Left lobe of liver (tissue), 2 donors: ENCODE measurements around the gene SGMS1. TPM values are rescaled to one million over a fixed set of nuclear protein-coding genes. Genes with fewer than 3 reads are reported as not detected.
"Not testable (repeated sequence)": the region's sequence is repeated elsewhere in the genome, so short reads cannot be mapped to it uniquely, and the experiment has no call there.

Source experiments
- ATAC-seq: fragments of 200-7000 bp; cut with Tn5 transposase; one replicate; pipeline ENCODE4 v1.9.1; 2020; ENCODE audit warnings: mild to moderate bottlenecking, moderate library complexity
- DNase-seq: peaks from one replicate; pipeline ENCODE4 v3.0.0-alpha.2; 2020; ENCODE audit warnings: low spot score
- total RNA-seq: library from RNA; stranded (reverse); gene quantifications from one replicate; pipeline ENCODE4 v1.2.1, GENCODE V29; 2021
- donor health status: DM: no; HTN: no; CAD: no; lungs with moderate emphysema.
- donor health status: DM: no; HTN: yes; CAD: no.

The SGMS1 gene
- total RNA-seq, 1 donor from 2014 or later: 17.4 TPM

DNA sequence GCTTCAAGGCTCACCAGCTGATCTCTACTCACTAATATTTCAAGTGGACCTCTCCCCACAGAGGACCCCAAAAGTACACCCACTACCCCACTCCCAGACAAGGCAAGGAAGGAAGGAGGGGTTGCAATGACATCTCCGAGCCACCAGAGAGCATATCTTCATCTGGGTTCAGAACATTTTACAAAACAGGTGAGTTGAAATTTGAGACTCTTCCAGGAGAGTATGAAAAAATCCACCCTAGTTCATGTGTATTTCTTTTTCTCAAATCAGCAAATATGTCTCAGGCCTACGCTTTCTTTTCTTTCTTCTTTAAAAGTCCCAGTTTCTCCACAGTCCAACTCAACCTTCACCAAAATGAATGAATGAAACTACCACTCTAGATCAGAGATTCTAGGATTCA, 61.9 kb downstream of the SGMS1 start:
- no peak for DNase-seq

DNA sequence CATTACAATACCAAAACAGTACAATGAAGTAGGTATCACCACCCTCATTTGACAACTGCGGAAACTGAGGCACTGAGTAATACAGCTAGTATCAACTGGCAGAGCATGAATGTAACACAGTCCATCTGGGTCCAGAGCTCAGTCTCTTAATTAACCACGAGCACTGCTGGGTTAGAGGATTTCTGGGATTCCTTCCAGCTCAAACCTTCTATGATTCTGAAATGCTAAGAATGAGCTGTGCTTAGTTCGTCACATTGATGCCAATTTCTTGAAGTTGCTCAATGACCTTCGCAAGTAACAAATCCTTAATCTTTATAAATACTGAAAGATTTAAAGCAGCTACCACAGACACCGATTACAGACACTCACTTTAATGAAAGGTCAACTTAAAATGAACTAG, 62.5 kb downstream of the SGMS1 start:
- peak; percentile 61 for ATAC-seq
- DNase-seq: no peak

More for the DNA sequence above, 61.9 kb downstream of the SGMS1 start:
- ATAC-seq: peak; percentile 59

DNA sequence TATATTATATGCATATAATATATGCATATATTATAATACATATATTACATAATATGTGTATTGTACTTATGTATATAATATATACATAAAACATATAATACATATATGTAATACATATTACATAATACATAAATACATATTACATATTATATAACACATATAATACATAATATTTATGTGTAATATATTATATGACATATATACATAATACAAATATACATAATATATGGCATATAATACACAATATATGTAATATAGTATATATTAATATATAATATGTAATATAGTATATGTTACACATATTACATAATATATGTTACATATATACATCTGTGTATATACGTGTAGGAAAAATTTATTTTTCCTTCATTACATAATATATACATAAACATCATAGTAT, 63.4 kb downstream of the SGMS1 start:
- no peak for ATAC-seq
- DNase-seq: no peak

GRCh38 chr10:50558371-50558770, 65.4 kb downstream of the SGMS1 start:
- ATAC-seq (no peak), DNase-seq (no peak)

DNA sequence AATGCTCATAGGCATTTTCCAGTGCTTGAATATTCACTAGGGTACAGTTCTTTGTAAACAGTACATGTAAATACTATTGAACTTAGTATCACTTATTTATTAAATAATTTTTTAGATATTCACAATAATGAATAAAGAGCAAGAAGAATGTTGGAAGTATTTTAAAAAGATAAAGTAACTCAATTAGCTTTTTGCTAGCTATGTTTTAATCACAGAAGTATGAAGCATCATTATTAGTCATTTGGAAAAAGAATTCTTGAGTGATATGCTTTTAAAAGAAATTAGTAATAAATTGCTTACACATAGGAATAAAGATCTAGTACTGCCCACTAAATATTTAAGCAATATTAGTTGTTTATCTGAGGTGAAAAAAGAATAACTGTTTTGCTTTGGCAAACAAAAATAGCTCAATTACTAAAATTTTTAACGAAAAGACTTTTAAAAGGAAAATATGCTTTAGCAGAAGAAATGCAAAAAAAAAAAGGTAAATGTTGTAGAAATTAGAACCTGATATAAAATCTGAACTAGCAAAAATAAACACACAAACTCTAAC, 66.5 kb downstream of the SGMS1 start:
- DNase-seq (no peak), ATAC-seq (no peak)

GRCh38 chr10:50556237-50557120, 67.3 kb downstream of the SGMS1 start:
- ATAC-seq: no peak
- DNase-seq: no peak

GRCh38 chr10:50554995-50555568, 68.7 kb downstream of the SGMS1 start:
- ATAC-seq: peak; percentile 38

DNA sequence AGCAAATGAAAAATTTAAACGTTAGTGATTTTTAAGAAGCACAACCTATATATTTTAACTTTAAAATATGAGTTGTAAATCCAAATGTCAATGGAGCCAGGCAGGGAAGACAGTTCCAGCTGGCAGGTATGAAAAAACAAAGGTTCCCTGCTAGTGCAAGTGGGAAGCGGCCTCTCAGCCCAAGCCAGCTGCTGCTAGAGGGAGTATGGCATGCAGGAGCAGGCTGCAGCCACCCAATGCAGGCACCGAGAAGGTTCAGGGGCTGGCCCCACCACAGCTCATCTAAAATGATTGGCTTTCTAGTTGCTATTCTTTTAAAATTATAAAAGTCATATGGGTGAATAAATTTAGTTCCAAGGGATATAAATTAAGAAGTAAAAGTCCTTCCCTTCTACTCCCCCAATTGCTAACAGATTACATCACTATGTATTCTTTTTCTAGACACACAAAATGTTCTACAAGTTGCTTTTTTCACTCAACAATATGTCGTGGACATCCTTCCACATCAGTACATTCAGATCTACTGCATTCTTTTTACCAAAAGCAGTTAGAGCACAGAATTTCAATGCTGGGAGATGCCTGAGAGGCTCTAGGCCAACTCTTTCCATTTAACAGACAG, 69.3 kb downstream of the SGMS1 start:
- no peak for DNase-seq

More at GRCh38 chr10:50554995-50555568, 68.7 kb downstream of the SGMS1 start:
- DNase-seq: no peak

DNA sequence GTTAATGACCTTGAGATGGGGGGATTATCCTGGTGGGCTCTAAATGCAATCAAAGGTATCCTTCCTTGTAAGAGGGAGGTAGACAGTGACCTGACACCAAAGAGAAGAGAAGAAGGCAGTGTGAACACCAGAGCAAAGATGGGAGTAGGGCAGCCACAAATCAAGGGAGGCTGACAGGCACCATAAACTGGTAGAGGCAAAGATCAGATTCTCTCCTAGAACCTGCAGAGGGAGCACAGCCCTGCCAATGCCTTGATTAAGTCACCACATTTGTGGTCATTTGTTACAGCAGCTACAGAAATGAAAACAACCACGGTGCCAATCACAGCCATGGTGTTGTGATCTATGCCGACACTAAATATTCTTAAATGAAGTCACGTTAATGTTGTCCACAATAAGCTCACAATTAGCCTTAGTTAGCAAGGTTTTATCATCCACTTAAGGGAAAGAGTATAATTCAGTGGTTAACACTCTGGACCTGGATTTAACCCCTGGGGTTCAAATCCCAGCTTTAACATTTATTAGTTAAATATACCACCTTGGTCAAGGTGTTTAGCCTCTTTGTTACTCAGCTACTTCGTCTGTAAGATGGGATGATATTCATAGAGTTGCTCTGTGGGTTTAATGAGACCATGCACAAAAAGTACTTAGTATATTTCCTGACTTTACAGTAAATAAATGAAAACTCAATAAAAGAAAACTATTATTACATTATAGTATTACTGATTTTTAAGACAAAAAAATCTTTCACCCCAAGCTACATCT, 70.8 kb downstream of the SGMS1 start:
- DNase-seq: no peak
- ATAC-seq: peak; percentile 36

More for the DNA sequence above, 69.3 kb downstream of the SGMS1 start:
- peak; percentile 12 for ATAC-seq

GRCh38 chr10:50552308-50552707, 71.4 kb downstream of the SGMS1 start:
- ATAC-seq: no peak
- DNase-seq: no peak

DNA sequence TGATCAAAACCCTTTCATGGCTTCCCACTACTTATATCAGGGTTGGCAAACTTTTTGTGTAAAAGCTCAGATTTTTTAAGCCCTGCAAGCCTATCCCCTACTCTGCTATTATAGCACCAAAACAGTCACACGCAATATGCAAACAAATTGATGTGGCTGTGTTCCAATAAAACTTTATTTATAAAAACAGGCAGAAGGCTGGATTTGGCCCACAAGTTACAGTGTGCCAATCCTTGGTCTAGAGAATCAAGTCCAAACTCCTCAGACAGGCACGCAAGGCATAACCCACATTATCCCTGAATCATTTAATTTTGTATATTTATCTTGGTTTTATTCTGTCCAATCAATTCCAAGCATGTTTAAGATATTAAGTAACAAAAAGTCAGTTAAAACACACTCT, 71.9 kb downstream of the SGMS1 start:
- ATAC-seq (no peak), DNase-seq (no peak)

DNA sequence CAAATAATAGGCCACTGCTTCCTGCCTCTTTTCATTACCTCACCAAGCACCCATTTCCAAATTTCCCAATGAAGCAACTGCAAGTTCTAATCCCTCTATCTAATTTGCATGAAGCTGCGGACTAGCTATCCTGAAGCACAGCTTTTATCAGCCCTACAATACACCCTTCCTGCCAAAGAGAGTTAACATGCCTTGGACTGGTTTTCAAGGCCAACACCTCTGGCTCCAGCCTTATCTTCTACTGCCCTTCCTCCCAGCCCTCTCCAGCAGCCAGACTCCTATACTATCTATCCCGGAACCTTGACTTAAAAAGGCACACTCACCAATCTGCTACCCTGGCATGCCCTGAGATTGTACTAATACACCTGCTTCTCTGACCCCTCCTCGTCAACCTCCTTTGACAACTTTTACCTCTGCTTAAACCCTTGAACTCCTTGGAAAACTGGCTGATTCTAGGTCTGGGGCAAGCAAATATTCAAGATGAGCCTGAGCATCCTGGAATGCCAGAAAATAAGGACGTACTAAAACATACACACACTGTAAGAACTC, 73.4 kb downstream of the SGMS1 start:
- DNase-seq: no peak
- peak; percentile 90 for ATAC-seq

GRCh38 chr10:50549186-50549585, 74.6 kb downstream of the SGMS1 start:
- not testable (repeated sequence) for ATAC-seq, DNase-seq

GRCh38 chr10:50548481-50548880, 75.3 kb downstream of the SGMS1 start:
- not testable (repeated sequence) for DNase-seq

GRCh38 chr10:50546287-50546686, 77.5 kb downstream of the SGMS1 start:
- not testable (repeated sequence) for ATAC-seq, DNase-seq

More at GRCh38 chr10:50548481-50548880, 75.3 kb downstream of the SGMS1 start:
- ATAC-seq: not testable (repeated sequence)

DNA sequence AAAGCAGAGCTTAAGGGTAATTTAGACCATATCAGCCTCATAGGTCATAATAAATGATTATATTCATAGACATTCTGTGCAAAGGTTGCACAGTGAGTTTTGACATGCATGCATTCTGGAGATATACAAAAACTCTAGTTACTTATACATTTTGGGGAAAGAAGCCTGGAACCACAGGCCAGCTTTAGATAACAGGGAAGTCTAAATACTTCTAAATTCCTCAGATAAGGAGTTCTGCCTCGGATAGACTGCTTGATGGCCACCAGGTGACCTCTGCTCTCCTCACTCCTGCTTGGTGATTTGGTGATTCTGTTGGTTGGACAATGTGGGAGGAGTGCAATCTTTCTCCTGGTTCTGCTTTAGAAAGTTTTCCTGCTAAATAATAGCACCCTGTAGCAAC, 77.9 kb downstream of the SGMS1 start:
- DNase-seq (no peak), ATAC-seq (no peak)

DNA sequence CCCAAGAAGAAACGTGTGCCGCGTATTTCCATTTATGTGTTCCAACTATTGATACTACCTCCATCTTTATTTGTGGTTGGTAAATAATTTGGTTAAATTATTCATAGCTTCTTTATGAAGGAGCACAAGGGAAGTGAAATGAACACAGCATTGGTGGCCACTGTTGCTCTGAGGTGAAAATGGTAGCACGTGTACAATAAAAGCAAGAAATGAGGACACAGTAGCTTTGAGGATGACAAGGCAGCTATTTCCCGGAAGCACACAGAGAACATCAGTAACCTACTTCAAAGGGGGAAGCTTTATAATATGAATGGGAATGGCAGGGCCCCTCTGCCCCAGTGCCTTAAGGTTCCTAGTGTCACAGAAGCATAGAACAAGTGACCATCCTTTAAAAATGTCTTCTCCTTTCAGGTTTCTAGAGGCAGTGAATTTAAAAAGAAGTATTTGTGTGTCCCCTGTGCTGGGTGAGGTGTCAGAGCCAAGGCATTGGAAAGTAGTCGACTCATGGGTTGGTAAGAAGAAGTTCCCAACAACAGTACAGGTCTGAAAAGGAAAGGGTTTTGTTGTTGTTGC, 78.8 kb downstream of the SGMS1 start:
- DNase-seq (no peak), ATAC-seq (no peak)

DNA sequence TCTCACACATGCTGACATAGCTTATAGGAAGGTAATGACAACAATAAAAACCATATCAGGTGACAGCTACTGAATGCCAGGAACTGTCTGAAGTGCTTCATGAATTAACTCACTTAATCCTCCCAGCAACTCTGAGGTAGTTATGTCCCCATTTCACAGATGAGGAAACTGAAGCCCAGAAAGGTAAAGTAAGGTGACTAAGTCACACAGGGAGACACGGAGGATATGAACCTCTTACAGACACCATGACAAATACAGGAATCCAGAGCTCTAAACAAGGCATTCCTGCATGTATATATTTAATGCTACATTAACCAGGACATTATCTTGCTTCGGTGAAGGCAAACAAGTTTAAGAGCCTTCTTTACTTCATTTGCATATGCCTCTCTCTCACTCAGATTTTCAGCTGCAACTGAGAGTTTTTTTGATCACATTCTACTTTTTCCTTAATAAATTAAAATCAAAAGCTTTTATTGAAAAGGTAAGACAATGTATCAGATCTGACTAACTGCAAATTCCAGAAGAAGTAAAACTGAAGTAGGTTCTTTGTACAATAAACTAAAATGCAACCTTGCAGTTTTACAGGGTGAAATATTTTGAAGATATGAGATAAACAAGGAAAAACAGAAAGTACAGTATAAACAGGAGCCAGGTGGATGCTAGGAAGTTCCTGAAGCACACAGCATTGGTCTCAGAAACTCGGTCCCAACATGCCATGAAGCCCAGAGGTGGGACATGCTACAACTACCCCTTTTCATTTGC, 79.5 kb downstream of the SGMS1 start:
- DNase-seq: no peak
- ATAC-seq: no peak

GRCh38 chr10:50542871-50543270, 80.9 kb downstream of the SGMS1 start:
- ATAC-seq: no peak
- no peak for DNase-seq
